ENCODE data around the gene CFAP97D1. TPM values are rescaled to one million over a fixed set of nuclear protein-coding genes. Genes with fewer than 3 reads are reported as not detected.

Gene CFAP97D1
- total RNA-seq, 1 experiment from 2014 or later = 0.13 TPM

DNA sequence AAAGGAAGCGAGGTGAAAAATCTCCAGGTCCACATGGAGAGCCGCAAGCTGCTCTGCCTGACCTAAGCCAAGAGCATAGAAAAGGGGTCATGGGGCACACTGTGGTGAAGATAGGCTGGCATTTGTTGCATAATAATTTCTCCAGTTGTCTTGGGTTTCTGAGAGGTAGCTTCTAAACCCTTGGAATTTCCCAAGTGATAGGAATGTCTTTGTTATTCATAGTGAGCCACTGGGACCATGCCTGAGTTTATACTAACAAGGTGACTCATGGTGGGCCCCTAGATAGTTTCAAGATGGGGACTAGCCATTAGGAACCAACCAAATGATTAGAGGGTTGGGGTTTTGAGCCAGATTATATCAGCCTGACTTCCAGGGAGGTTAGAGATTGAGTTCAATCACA lies 47.3 kb upstream of the CFAP97D1 start (continued):
- TF ChIP-seq, protein P1, sequence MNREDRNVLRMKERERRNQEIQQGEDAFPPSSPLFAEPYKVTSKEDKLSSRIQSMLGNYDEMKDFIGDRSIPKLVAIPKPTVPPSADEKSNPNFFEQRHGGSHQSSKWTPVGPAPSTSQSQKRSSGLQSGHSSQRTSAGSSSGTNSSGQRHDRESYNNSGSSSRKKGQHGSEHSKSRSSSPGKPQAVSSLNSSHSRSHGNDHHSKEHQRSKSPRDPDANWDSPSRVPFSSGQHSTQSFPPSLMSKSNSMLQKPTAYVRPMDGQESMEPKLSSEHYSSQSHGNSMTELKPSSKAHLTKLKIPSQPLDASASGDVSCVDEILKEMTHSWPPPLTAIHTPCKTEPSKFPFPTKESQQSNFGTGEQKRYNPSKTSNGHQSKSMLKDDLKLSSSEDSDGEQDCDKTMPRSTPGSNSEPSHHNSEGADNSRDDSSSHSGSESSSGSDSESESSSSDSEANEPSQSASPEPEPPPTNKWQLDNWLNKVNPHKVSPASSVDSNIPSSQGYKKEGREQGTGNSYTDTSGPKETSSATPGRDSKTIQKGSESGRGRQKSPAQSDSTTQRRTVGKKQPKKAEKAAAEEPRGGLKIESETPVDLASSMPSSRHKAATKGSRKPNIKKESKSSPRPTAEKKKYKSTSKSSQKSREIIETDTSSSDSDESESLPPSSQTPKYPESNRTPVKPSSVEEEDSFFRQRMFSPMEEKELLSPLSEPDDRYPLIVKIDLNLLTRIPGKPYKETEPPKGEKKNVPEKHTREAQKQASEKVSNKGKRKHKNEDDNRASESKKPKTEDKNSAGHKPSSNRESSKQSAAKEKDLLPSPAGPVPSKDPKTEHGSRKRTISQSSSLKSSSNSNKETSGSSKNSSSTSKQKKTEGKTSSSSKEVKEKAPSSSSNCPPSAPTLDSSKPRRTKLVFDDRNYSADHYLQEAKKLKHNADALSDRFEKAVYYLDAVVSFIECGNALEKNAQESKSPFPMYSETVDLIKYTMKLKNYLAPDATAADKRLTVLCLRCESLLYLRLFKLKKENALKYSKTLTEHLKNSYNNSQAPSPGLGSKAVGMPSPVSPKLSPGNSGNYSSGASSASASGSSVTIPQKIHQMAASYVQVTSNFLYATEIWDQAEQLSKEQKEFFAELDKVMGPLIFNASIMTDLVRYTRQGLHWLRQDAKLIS (CRISPR knock-in tag; IDR thresholded peaks at IDR 0.05; ENCODE audit: borderline replicate concordance) = no peak
- TF ChIP-seq CDX4 (CRISPR knock-in tag; IDR thresholded peaks at IDR 0.05; ENCODE audit: borderline replicate concordance) (no peak), FOXJ3 (CRISPR knock-in tag; IDR thresholded peaks at IDR 0.05; ENCODE audit: borderline replicate concordance) (no peak), ZNF219 (CRISPR knock-in tag; IDR thresholded peaks at IDR 0.05; ENCODE audit: borderline replicate concordance) (no peak), HMGXB4 (CRISPR knock-in tag; IDR thresholded peaks at IDR 0.05) (no peak), ZNF232 (CRISPR knock-in tag; IDR thresholded peaks at IDR 0.05) (no peak), IRF2 (CRISPR knock-in tag; IDR thresholded peaks at IDR 0.05; ENCODE audit: borderline replicate concordance, low read depth) (no peak), SP1 (CRISPR knock-in tag; conservative IDR thresholded peaks at IDR 0.05) (no peak)
- TF ChIP-seq, protein P2, sequence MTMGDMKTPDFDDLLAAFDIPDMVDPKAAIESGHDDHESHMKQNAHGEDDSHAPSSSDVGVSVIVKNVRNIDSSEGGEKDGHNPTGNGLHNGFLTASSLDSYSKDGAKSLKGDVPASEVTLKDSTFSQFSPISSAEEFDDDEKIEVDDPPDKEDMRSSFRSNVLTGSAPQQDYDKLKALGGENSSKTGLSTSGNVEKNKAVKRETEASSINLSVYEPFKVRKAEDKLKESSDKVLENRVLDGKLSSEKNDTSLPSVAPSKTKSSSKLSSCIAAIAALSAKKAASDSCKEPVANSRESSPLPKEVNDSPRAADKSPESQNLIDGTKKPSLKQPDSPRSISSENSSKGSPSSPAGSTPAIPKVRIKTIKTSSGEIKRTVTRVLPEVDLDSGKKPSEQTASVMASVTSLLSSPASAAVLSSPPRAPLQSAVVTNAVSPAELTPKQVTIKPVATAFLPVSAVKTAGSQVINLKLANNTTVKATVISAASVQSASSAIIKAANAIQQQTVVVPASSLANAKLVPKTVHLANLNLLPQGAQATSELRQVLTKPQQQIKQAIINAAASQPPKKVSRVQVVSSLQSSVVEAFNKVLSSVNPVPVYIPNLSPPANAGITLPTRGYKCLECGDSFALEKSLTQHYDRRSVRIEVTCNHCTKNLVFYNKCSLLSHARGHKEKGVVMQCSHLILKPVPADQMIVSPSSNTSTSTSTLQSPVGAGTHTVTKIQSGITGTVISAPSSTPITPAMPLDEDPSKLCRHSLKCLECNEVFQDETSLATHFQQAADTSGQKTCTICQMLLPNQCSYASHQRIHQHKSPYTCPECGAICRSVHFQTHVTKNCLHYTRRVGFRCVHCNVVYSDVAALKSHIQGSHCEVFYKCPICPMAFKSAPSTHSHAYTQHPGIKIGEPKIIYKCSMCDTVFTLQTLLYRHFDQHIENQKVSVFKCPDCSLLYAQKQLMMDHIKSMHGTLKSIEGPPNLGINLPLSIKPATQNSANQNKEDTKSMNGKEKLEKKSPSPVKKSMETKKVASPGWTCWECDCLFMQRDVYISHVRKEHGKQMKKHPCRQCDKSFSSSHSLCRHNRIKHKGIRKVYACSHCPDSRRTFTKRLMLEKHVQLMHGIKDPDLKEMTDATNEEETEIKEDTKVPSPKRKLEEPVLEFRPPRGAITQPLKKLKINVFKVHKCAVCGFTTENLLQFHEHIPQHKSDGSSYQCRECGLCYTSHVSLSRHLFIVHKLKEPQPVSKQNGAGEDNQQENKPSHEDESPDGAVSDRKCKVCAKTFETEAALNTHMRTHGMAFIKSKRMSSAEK (CRISPR knock-in tag; IDR thresholded peaks at IDR 0.05; ENCODE audit: borderline replicate concordance) = no peak

- POLR2A ChIA-PET = interaction anchor here (0.6 kb wide), 1 partner anchor 172 kb away, joined by 5 read pairs; no protein-coding TSS in a partner anchor
Measured at GRCh38 chr17:43733956-43734355, 46.3 kb upstream of the CFAP97D1 start.

GRCh38 chr17:43734376-43734775 lies 45.9 kb upstream of the CFAP97D1 start:
- H3K36me3 Mint-ChIP-seq = peaks cover 22% of the 10 kb centered on the region
- no peak for DNase-seq (ENCODE audit: low spot score)
- peaks cover 20% of the 10 kb centered on the region for H3K4me1 Mint-ChIP-seq
- H3K27ac Mint-ChIP-seq = no peak overlapping the region
- no peak overlapping the region for H3K4me3 Mint-ChIP-seq
- TF ChIP-seq, protein P3, sequence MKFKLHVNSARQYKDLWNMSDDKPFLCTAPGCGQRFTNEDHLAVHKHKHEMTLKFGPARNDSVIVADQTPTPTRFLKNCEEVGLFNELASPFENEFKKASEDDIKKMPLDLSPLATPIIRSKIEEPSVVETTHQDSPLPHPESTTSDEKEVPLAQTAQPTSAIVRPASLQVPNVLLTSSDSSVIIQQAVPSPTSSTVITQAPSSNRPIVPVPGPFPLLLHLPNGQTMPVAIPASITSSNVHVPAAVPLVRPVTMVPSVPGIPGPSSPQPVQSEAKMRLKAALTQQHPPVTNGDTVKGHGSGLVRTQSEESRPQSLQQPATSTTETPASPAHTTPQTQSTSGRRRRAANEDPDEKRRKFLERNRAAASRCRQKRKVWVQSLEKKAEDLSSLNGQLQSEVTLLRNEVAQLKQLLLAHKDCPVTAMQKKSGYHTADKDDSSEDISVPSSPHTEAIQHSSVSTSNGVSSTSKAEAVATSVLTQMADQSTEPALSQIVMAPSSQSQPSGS (CRISPR knock-in tag; IDR thresholded peaks at IDR 0.05; ENCODE audit: borderline replicate concordance, low read depth) = no peak
- TF ChIP-seq ELF4 (CRISPR knock-in tag; IDR thresholded peaks at IDR 0.05; ENCODE audit: low read depth) = no peak
- TF ChIP-seq NR2C2 (CRISPR knock-in tag; IDR thresholded peaks at IDR 0.05) = no peak
- TF ChIP-seq, protein P4, sequence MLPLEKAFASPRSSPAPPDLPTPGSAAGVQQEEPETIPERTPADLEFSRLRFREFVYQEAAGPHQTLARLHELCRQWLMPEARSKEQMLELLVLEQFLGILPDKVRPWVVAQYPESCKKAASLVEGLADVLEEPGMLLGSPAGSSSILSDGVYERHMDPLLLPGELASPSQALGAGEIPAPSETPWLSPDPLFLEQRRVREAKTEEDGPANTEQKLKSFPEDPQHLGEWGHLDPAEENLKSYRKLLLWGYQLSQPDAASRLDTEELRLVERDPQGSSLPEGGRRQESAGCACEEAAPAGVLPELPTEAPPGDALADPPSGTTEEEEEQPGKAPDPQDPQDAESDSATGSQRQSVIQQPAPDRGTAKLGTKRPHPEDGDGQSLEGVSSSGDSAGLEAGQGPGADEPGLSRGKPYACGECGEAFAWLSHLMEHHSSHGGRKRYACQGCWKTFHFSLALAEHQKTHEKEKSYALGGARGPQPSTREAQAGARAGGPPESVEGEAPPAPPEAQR (CRISPR knock-in tag; IDR thresholded peaks at IDR 0.05) = no peak
- no peak for TF ChIP-seq MYBL2 (CRISPR knock-in tag; IDR thresholded peaks at IDR 0.05)
- TF ChIP-seq FOXJ3 (CRISPR knock-in tag; IDR thresholded peaks at IDR 0.05; ENCODE audit: borderline replicate concordance) = no peak
- TF ChIP-seq, protein P5, sequence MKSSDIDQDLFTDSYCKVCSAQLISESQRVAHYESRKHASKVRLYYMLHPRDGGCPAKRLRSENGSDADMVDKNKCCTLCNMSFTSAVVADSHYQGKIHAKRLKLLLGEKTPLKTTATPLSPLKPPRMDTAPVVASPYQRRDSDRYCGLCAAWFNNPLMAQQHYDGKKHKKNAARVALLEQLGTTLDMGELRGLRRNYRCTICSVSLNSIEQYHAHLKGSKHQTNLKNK (CRISPR knock-in tag; IDR thresholded peaks at IDR 0.05) = no peak
- H3K9me3 Mint-ChIP-seq = peaks cover 38% of the 10 kb centered on the region
- peaks cover 3% of the 10 kb centered on the region for H3K27me3 Mint-ChIP-seq (ENCODE audit: low read depth)
- ChIA-PET CTCF (no interaction called here), POLR2A (no interaction called here)
- no peak for ATAC-seq

More at GRCh38 chr17:43733956-43734355, 46.3 kb upstream of the CFAP97D1 start:
- H3K27ac Mint-ChIP-seq = no peak overlapping the region
- no peak overlapping the region for H3K4me3 Mint-ChIP-seq
- peaks cover 38% of the 10 kb centered on the region for H3K9me3 Mint-ChIP-seq
- peaks cover 3% of the 10 kb centered on the region for H3K27me3 Mint-ChIP-seq (ENCODE audit: low read depth)
- DNase-seq (ENCODE audit: low spot score) (no peak), ATAC-seq (no peak)
- peaks cover 20% of the 10 kb centered on the region for H3K4me1 Mint-ChIP-seq
- peaks cover 22% of the 10 kb centered on the region for H3K36me3 Mint-ChIP-seq
- CTCF ChIA-PET = no interaction called here
- TF ChIP-seq ZNF263 (CRISPR knock-in tag; IDR thresholded peaks at IDR 0.05; ENCODE audit: low read depth) (no peak), NFYB (CRISPR knock-in tag; conservative IDR thresholded peaks at IDR 0.05; ENCODE audit: low read depth) (no peak), GRHL2 (CRISPR knock-in tag; IDR thresholded peaks at IDR 0.05; ENCODE audit: insufficient replicate concordance, severe bottlenecking) (no peak), NFATC4 (CRISPR knock-in tag; IDR thresholded peaks at IDR 0.05) (no peak), HMGA2 (CRISPR knock-in tag; IDR thresholded peaks at IDR 0.05) (no peak)
